HUES64 (cell line): ENCODE measurements around the gene TMEM63C.

ENCODE experiments used
- H3K27ac ChIP-seq: 2 replicates; pipeline ENCODE4 v1.7.0; 2013; ENCODE audit warnings: low read depth, low read length, inconsistent platforms
- H3K27me3 ChIP-seq: 2 replicates; pipeline ENCODE4 v1.6.1; 2013; ENCODE audit warnings: mild to moderate bottlenecking, low read length; ENCODE audit not compliant: insufficient read depth
- H3K36me3 ChIP-seq: 2 replicates; pipeline ENCODE4 v1.6.1; 2013; ENCODE audit warnings: mild to moderate bottlenecking, low read length; ENCODE audit not compliant: insufficient read depth
- H3K4me1 ChIP-seq: 2 replicates; pipeline ENCODE4 v1.6.1; 2013; ENCODE audit warnings: mild to moderate bottlenecking, low read length, moderate library complexity; ENCODE audit not compliant: insufficient read depth
- H3K4me3 ChIP-seq: 2 replicates; pipeline ENCODE4 v1.5.1; 2013; ENCODE audit warnings: mild to moderate bottlenecking, low read length, moderate library complexity
- H3K9ac ChIP-seq: 2 replicates; pipeline ENCODE4 v1.6.1; 2013; ENCODE audit warnings: mild to moderate bottlenecking, low read depth, low read length
- H3K9me3 ChIP-seq: 2 replicates; pipeline ENCODE4 v1.6.1; 2013; ENCODE audit warnings: low read depth, low read length; ENCODE audit not compliant: insufficient read depth
- WGBS: fragments of 150-250, 120-280 bp; methylation state at CpG from one replicate; pipeline ENCODE4 v1.1.7; 2013; ENCODE audit warnings: missing lambda C conversion rate; 5-methylcytosine and 5-hydroxymethylcytosine counted together

The TMEM63C gene

DNA sequence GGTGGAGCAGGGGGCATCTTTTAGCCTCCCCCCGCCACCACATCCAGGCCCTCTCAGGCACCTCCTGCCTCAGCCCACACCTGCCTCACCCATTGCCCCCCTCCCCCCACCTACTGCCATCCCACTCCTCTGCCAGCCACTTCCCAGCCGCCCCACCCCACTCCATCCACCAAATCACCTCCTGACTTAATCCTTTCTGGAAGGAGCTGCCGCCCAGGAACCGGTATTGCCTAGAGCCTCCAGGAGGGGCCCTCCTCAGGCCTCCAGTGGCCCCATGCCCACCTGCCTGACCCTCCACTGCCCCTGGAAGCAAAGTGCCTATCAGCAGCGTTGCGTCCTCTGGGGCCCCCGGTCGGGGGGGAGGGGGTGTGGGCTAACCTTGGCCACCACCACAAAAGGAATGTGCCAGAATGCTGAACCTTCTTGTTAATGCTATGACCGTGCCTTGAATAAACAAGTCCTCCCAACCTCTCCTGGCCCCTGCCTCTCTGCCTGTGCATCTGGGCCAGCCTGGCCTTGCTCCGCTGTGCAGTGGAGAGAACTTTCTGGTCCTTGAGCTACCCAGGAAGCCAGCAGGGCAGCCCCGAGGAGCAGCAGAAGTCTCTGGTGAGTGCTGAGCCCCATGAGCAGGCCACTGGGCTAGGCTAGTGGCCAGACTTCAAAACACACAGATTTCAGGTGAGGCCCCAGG, 77.6 kb downstream of the TMEM63C start:
- H3K27ac ChIP-seq: no peak overlapping the region
- H3K36me3 ChIP-seq: no peaks in the 10 kb centered on the region
- no peaks in the 10 kb centered on the region for H3K4me1 ChIP-seq
- no peak overlapping the region for H3K9ac ChIP-seq
- no peaks in the 10 kb centered on the region for H3K9me3 ChIP-seq
- 82% methylated on average over 11 of the region's 11 CpGs for WGBS
- H3K4me3 ChIP-seq: no peak overlapping the region
- H3K27me3 ChIP-seq: no peaks in the 10 kb centered on the region

DNA sequence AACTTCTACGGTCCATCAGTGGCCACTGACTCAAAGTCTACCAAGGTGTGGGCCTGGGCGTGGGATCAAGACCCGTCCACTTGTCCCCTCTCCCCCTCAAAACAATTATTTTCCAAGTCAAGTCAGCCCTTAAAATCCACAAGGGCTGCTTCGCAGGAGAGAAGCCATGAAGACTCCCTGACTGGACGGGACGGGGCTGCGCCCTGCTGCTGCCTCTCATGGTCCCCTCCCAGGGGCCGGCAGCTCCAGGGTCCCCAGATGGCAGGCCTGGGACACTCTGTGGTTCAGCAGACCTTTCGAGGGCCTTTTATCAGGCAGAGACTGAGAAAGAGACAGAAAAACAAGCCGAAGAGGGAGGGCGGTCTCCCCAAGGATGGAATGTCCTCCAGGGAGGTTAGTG, 78.6 kb downstream of the TMEM63C start:
- 92% methylated on average over 11 of the region's 11 CpGs for WGBS

DNA sequence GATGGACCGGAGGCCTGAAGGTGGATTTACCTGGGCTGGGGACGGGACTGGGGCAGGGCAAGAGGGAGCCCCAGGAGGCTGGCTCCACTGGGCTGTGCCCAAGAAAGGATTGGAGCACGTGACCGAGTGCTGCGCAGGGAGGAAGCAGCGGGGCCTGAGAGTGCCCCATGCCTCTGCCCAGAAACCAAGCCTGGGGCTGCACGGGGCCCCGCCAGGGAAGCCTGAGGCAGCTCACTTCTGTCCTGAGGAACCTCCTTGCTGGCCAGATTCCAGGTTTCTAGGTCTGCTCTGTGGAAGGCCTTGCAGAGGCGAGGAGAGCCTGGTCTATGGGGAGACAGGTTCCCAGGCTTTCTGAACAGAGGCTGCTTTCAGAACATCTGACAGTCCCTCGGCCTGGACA, 79.0 kb downstream of the TMEM63C start:
- Histone ChIP-seq H3K27ac (no peak overlapping the region), H3K9me3 (no peaks in the 10 kb centered on the region), H3K9ac (no peak overlapping the region), H3K4me3 (no peak overlapping the region), H3K36me3 (no peaks in the 10 kb centered on the region), H3K27me3 (no peaks in the 10 kb centered on the region), H3K4me1 (no peaks in the 10 kb centered on the region)
- WGBS: 88% methylated on average over 10 of the region's 10 CpGs

More for the DNA sequence above, 78.6 kb downstream of the TMEM63C start:
- Histone ChIP-seq H3K9me3 (no peaks in the 10 kb centered on the region), H3K4me3 (no peak overlapping the region), H3K4me1 (no peaks in the 10 kb centered on the region), H3K36me3 (no peaks in the 10 kb centered on the region), H3K27me3 (no peaks in the 10 kb centered on the region), H3K9ac (no peak overlapping the region), H3K27ac (no peak overlapping the region)

DNA sequence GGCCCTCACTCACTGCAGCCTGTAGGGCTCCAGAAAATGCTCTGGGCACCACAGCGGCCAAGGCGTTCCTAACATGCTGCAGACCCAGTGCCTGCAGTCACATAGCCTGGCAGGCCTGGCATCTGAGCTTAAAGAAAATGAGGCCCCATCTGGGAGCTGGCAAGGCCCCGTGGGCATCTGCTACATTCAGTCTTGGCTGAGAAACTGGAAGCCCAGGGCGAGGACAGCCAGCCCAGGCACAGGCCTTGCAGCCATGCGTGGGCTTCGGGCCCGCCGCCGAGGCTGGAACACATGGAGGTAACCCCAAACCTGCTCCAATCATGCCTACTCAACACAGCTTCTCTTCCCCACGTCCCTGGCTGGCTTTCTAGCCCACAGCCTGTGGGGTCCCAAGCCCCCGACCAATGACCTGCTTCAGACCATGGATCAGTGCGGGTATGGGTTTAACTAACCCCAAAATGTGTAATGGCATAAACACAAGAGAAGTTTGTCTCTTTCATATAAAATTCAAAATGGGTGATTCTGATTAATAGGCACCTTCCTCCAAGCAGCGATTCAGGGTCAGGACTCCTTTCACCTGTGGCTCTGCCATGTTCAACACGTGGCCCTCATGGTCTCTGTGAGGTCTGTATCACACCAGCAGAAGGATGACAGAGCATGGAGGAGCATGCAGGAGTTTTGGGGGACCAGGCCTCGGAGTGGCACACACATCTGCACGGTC, 83.0 kb downstream of the TMEM63C start:
- H3K9ac ChIP-seq: no peak overlapping the region
- no peaks in the 10 kb centered on the region for H3K36me3 ChIP-seq
- H3K4me1 ChIP-seq: no peaks in the 10 kb centered on the region
- no peak overlapping the region for H3K27ac ChIP-seq
- H3K27me3 ChIP-seq: peaks cover 20% of the 10 kb centered on the region
- WGBS: 90% methylated on average over 16 of the region's 16 CpGs
- peaks cover 3% of the 10 kb centered on the region; the same call in 1 of the 2 replicates for H3K9me3 ChIP-seq
- H3K4me3 ChIP-seq: no peak overlapping the region

DNA sequence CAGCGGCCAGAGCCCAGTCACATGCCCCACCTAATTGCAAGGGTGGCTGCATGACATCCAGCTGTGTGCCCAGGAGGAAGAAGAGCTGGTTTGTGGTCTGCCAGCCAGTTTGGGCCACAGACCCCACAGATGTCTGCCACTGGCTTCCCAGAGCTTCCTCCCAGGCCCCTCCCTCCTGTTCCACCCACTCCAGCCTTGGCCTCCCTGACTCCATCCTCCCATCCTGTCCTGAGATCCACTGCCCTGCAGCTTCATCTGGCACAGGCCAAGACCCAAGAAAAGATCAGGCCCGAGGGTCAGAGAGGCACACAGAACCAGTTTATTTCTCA, 83.6 kb downstream of the TMEM63C start:
- Histone ChIP-seq H3K4me3 (no peak overlapping the region), H3K27me3 (peaks cover 25% of the 10 kb centered on the region), H3K36me3 (no peaks in the 10 kb centered on the region), H3K4me1 (no peaks in the 10 kb centered on the region), H3K9me3 (peaks cover 3% of the 10 kb centered on the region; the same call in 1 of the 2 replicates), H3K9ac (no peak overlapping the region), H3K27ac (no peak overlapping the region)
- 94% methylated on average over 2 of the region's 2 CpGs for WGBS

DNA sequence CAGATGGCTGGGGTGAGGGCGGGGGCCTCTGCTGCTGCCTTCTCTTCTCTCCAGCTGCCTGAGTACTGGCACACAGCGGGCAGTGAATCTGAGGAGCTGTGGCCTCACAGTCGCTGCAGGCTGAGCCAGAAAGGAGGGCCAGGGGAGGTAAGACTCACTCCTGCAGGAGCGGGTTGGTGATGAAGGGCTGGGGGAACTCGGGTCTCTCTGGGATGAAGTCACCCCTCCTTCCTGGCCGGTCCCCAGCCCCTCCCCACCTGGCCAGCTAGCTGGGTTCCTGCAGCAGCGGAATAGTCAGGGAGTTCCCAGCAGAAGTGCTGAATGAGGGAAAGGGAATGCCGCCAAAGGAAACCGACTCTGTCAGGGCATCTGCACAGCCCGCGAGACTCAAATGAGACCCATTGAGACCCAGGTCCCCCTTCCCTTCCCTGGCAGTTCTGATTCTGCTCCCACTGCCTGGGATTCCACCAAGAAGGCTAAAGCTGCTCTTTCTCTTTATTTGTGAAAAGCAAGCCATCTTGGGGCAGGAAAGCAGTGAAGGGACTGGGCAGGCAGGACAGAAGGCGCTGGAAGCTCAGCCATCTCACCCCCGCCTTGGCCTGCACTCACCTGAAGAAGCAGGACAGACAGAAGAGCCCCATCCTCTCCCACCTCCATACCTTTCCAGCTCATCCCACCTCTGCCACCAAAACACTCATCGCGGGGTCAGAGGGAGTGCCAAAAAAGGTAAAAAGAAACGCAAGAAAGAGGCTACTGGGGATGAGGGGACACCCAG, 84.2 kb downstream of the TMEM63C start:
- Histone ChIP-seq H3K4me1 (no peaks in the 10 kb centered on the region), H3K27ac (no peak overlapping the region), H3K36me3 (no peaks in the 10 kb centered on the region), H3K9me3 (peaks cover 3% of the 10 kb centered on the region; the same call in 1 of the 2 replicates), H3K27me3 (peaks cover 31% of the 10 kb centered on the region), H3K9ac (no peak overlapping the region), H3K4me3 (no peak overlapping the region)
- WGBS: 84% methylated on average over 16 of the region's 16 CpGs

DNA sequence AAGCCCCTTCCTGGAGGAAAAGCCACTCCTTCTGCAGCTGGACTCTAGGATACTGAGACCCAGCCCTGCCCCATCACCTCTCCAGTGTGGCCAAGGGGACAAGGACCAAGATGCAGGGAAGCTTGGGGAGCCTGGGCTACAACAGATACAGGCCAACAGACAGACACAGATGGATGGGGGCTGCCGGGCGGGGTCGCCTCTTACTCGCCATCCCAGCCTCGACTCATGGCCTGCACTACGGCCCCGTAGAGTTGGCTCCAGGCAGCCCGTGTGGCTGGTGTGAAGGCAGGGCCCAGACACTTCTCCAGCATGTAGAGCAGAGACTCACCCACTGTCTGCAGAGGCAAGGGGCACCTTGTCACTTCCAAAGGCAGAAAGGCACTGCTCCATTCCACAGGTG, 84.7 kb downstream of the TMEM63C start:
- WGBS: 92% methylated on average over 8 of the region's 8 CpGs
- H3K9me3 ChIP-seq: peaks cover 3% of the 10 kb centered on the region; the same call in 1 of the 2 replicates
- H3K4me1 ChIP-seq: peaks cover 2% of the 10 kb centered on the region; the same call in 1 of the 2 replicates
- no peak overlapping the region for H3K9ac ChIP-seq
- no peaks in the 10 kb centered on the region for H3K36me3 ChIP-seq
- no peak overlapping the region for H3K4me3 ChIP-seq
- peaks cover 37% of the 10 kb centered on the region for H3K27me3 ChIP-seq
- no peak overlapping the region for H3K27ac ChIP-seq

DNA sequence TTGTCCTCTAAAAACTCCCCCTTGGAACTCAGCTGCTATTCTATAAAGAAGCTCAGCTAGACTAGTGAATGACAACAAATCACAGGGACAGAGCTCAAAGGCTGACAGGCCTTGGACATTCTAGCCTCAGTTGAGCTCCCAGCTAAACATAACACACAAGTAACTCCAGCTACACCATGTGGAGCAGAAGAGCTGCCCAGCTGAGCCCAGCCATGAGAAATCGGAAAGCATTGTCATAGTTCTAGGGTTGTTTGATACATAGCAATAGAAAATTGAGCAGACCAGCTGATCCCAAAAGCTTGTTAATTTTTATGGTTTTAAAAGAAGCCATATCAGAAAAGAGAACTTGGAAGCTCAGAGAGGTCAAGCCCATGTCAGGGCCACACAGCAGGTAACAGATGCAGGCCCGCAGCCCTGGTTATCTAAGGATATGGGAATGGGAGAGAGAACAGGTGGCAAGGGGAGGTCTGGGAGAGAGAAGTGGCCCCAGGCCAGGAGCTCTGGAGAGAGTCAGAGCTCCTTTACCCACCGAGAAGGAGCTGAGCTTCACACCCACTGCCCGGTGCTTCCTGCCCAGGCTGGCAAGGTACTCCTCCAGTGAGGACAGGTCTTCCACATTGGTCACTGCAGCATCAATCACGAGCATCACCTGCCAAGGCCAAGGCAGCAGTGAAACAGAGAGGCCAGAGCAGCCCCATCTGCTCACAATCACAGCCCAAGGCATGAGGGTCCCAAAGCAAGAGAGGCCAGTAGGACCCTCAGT, 86.5 kb downstream of the TMEM63C start:
- no peak overlapping the region for H3K9ac ChIP-seq
- H3K4me1 ChIP-seq: peaks cover 4% of the 10 kb centered on the region; the same call in 1 of the 2 replicates
- peaks cover 54% of the 10 kb centered on the region for H3K27me3 ChIP-seq
- WGBS: 91% methylated on average over 5 of the region's 5 CpGs
- peaks cover 3% of the 10 kb centered on the region; the same call in 1 of the 2 replicates for H3K9me3 ChIP-seq
- no peaks in the 10 kb centered on the region for H3K36me3 ChIP-seq
- no peak overlapping the region for H3K27ac ChIP-seq
- H3K4me3 ChIP-seq: no peak overlapping the region

DNA sequence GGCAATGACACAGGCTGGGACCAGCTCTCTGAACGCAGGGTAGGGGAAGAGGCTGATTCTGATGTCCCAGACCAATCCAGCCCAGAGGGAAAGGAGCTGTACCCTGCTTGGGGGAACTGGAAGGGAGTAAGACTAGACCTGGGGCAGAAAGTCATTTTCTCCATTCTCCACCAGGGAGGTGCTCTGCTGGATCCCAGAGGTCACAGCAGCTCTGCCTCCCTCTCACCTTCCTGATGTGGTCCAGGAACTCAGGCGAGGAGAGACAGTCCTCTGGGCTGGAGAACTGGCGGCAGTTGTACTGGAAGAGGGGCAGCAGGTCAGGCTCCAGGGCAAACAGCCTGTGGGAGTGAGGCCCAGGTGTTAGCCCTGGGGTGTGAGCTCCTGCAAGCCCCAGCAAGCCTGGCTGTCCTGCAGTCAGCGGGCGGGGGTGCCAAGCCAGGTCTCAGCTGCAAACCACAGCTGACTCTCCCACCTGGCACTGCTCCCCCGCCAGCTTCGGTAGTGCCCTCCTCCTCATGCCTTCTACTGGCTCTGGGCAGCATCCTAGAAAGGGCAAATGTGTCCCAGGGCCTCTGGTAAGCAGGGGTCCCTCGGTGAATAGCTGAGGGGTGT, 87.5 kb downstream of the TMEM63C start:
- H3K27ac ChIP-seq: no peak overlapping the region
- no peak overlapping the region for H3K4me3 ChIP-seq
- peaks cover 57% of the 10 kb centered on the region for H3K27me3 ChIP-seq
- no peak overlapping the region for H3K9ac ChIP-seq
- peaks cover 3% of the 10 kb centered on the region; the same call in 1 of the 2 replicates for H3K9me3 ChIP-seq
- no peaks in the 10 kb centered on the region for H3K36me3 ChIP-seq
- H3K4me1 ChIP-seq: peaks cover 4% of the 10 kb centered on the region; the same call in 1 of the 2 replicates
- 63% methylated on average over 8 of the region's 8 CpGs for WGBS

DNA sequence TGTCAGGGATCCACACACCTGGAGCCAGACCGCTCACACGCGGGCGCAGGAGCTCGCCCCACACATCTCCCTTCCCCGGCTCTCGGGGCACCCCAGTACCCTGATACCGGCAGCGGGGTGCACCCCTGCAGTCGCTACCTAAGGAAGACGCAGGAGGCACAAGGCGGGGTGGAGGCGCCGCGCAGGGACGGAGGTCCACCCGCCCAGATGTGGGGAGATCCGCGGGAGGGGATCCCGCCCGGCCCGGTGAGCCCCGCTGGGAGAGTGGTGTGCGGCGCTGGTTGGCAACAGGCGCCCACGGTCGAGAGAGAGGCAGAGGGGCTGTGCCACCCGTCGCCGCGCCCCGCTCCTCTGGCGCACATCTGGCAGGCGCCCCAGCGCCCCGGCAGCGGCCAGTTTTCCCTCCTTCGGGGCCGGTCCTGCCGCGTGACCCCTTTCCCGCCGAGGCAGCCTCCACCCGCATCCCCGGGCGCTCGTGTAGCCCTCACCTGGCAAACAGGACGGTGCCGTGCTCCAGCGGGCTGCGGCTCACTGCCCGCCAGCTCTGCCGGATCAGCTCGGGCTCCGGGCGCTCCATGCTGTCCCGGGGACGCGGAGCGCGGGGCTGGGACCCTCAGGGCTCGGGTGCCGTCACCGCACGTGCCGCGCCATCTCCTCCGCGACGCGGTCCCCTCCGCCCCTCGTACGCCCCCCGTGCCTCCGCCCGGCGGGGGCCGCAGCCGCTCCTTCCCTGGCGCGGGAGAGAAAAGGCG, 88.9 kb downstream of the TMEM63C start:
- H3K4me3 ChIP-seq: peak overlapping the region; percentile 46
- H3K9me3 ChIP-seq: peaks cover 3% of the 10 kb centered on the region; the same call in 1 of the 2 replicates
- H3K36me3 ChIP-seq: no peaks in the 10 kb centered on the region
- peaks cover 57% of the 10 kb centered on the region for H3K27me3 ChIP-seq
- H3K27ac ChIP-seq: no peak overlapping the region
- WGBS: 5% methylated on average over 84 of the region's 84 CpGs
- no peak overlapping the region; the same call in 1 of the 2 replicates for H3K9ac ChIP-seq
- peaks cover 4% of the 10 kb centered on the region; the same call in 1 of the 2 replicates for H3K4me1 ChIP-seq
